Measurements from ENCODE around the gene PDPR.
"Not testable (repeated sequence)": the region's sequence is repeated elsewhere in the genome, so short reads cannot be mapped to it uniquely, and the experiment has no call there.

PDPR gene

DNA sequence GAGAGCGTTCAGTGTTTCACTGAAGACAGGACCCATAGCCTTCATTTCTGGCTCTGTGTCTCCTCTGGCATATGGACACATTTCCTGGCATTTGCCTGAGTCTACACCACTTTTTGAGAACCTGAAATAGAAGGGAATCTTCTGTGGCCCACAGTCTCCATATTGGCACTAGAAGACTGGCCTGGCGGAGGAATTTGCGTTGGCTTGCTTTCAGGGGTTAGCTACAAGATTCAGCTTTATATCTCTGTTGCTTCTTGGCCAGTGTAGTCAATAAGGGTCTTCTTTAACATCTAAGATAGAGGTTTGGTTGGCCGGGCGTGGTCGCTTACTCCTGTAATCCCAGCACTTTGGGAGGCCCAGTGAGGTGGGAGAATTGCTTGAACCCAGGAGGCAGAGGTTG is 46.7 kb downstream of the PDPR start:
- in situ Hi-C loops (cut with HindIII; ENCODE audit: low sequenced_read_pairs) = no loop called here

DNA sequence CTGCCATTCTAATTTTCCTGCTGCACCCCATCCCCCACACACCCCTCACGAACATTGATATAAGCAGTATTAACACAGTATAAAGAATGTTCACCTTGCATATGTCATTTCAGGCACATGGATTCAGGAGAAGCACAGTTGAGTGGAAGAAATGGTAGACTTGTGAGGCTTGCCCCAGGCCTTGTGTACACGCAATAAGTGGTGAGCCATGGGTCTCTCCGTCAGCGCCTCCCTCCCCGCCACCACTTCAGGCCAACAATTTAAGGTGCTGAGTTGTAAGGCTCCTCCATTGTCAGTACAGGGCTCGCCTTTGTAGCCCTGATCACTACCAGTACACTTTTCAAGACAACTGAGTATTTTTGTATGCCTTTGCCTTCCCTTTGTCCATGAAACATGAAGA is 47.2 kb downstream of the PDPR start:
- in situ Hi-C loops (cut with HindIII; ENCODE audit: low sequenced_read_pairs) = no loop called here

DNA sequence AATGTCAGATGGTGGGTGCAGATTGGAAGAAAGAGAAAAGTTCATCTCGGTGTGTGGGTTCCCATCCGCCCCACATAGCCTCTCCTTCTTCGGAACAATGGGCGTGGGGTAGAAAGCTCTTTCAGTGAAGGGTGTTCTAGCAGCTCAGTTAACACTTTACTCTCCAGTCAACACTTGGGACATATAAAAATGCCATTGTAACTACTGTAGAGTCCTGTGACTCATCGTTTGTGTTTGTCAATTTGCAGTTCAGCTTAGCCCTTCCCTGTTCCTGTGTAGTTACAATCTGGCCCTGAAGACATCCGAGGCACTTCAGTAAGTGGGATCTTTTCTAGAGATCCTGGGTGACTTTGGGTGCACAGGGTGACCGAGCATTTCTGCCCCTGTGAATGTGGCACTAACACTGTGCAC is 47.9 kb downstream of the PDPR start:
- in situ Hi-C loops (cut with HindIII; ENCODE audit: low sequenced_read_pairs) = no loop called here

DNA sequence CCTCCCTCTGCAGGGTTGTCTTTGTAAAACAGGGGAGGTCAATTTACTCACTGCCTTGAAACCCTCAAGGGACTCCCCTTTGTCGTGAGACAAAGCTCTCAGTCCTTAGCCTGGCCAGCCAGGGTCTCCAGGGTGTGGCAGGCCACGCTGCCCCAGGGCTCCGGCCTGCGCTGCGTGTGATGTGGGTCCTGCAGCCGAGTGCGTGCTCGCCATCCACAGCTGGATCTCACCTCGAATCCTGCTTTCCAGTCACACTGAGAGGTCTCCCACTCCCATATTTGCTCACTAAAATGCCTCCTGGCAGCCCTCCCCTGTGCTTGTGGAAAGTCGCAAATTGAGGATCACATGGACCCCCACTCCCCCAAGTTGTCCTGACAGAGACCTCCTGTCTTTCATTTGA is 49.5 kb downstream of the PDPR start:
- in situ Hi-C loops (cut with HindIII; ENCODE audit: low sequenced_read_pairs) = no loop called here

DNA sequence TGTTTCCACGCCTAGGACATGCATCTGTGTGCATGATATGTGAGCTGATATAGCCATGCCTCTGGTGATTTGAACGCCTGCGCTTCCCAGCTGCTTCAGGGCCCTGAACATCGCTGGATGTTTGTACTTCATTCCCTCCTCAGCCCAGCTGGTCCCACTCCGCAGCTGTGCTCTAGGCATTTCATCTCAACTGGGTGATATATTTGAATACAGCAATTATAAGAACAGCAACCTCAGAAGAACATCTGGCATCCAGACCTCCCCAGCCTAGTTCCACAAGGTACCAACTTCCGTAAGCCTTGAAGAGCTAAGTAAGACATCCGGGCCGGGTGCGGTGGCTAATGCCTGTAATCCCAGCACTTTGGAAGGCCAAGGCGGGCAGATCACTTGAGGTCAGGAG is 52.6 kb downstream of the PDPR start:
- in situ Hi-C loops (cut with HindIII; ENCODE audit: low sequenced_read_pairs) = not testable (repeated sequence)

DNA sequence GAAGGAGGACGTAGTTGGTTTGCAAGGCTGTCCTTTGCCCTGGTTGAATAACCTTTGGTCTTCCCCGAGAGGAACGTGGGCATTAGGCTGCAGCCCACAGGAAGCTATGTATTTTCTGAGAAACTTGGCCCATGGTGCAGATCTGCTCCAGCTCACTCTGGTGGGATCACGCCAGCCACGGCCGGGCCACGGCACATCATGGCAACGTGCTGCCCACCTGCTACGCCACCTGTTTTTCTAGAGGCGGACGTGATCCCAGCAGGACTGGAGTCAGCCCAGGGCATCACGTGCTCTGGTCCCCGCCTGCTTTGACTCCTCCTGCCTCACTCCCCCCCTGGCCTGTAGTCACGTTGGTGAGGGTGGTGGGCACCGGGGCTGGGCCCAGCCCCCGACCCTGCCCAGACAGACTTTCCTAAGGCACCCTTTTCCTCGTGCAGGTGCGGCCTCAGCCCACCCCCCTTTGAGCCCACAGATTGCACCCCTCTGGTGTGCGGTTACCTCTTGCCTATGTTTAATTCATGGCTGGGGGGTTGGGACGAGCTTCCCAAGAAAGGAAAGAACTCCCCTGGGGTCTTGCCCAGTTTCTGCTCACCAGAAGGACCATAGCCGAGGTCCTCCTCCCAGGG is 59.2 kb downstream of the PDPR start, which contains the start of gene CLEC18C:
Gene CLEC18C (plus strand): TSS at position 576 of the 626 bp plus-strand sequence. CDS start 492 bp downstream, outside the sequence.
- in situ Hi-C loops (cut with HindIII; ENCODE audit: low sequenced_read_pairs) = not testable (repeated sequence)

DNA sequence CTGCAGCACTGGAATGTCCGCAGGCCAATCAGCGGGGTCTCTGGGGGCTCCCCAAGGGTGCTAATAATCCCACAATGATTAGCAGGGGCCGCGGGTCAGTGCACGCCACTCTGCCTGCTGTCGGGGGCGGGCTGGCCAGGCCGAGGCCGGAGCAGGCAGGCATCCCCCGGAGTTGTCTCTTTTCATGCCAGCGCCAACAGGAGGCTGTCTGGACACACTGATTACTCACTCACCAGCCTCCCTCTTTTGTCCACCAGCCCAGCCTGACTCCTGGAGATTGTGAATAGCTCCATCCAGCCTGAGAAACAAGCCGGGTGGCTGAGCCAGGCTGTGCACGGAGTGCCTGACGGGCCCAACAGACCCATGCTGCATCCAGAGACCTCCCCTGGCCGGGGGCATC is 59.8 kb downstream of the PDPR start:
- in situ Hi-C loops (cut with HindIII; ENCODE audit: low sequenced_read_pairs) = not testable (repeated sequence)

DNA sequence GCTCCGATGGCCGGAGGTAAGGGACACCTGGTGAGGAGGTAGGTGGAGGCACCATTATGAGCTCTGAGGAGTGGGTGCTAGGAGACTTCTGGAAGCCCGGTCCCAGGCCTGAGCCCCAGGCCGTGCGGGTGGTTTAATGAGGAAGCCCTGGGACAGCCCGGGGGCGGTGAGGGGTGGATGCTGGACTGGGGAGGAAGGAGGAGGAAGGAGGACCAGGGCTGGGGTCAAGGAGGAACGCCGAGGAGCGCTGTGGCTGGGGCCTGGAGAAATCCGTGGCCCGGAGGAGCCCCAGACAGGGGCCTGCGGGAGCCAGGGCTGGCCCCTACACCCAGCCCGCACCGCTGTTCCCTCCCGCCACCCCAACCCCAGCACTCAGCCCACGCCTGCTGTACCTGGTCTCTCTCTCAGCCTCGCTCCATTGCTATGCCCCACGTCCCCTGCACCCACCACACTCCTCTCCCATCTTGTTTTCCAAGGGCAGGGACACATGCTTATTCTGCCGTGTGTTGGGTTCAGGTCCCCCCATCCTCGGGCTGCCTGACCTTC is 60.3 kb downstream of the PDPR start:
- in situ Hi-C loops (cut with HindIII; ENCODE audit: low sequenced_read_pairs) = not testable (repeated sequence)

DNA sequence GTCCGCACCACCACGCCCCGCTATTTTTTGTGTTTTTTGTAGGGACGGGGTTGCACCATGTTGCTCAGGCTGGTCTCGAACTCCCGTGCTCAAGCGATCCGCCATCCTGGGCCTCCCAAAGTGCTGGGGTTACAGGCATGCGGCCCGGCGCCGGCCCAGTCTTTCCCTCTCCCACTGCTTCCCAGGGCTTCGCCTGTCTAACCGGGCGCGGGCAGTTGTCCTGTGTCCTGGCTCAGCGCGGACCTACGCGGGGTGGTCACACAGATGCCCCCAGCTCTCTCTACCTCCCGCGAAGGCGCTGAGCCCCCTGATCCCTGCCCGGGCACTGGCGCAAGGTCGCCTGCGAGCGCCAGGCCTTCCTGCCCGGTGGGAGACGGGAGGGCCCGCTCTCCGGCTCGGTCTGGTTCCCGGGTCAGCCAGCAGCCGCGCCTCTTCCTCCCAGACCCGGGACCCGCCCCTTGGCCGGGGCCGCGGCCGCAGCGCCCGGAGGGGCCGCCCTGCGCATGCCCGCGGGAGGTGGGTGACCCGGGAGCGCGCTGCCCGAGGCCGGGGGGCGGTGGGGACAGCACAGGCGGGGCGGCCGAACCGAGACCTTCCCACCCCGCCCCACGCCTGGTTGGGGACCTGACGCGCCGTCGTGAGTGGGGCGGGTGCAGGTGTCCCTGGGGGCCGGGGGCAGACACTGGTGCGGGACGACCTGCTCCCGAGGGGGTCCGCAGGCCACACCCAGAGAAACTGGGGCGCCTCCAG is 73.9 kb downstream of the PDPR start:
- in situ Hi-C loops (cut with HindIII; ENCODE audit: low sequenced_read_pairs) = not testable (repeated sequence)

DNA sequence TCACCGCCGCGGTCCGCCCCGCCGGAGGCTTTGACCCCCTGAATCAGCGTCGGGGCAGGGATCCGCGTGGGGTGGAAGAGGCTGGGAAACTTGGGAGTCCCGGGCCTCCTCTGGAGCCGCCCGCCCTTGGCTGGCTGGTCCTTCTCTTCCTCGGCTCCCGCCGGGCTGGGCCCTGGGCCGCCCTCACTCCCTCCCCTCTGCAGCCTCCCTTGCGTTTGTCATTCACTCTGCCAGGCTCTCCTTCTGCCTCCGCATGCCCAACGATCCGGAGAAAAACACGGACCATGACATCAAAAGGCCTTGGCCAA is 74.4 kb downstream of the PDPR start:
- in situ Hi-C loops (cut with HindIII; ENCODE audit: low sequenced_read_pairs) = not testable (repeated sequence)

DNA sequence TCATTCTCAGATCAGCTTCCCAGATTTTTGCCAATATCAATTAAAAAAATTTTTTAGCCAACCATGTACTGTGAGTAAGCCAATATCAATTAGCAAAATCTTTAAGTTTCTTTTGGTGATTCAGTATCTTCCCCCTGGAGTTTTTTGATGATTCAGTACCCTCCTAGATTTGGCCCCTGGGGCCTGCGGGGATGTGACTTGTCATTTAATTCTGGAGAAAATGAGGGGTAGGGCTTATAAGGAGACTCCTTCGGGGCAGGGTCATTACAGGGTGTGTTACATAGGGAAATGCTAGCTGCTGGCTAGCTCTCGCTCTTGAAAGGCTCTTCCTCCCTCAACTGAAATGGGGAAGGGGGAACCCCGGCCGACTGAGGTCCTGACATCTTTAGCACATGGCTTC is 76.4 kb downstream of the PDPR start:
- in situ Hi-C loops (cut with HindIII; ENCODE audit: low sequenced_read_pairs) = not testable (repeated sequence)

DNA sequence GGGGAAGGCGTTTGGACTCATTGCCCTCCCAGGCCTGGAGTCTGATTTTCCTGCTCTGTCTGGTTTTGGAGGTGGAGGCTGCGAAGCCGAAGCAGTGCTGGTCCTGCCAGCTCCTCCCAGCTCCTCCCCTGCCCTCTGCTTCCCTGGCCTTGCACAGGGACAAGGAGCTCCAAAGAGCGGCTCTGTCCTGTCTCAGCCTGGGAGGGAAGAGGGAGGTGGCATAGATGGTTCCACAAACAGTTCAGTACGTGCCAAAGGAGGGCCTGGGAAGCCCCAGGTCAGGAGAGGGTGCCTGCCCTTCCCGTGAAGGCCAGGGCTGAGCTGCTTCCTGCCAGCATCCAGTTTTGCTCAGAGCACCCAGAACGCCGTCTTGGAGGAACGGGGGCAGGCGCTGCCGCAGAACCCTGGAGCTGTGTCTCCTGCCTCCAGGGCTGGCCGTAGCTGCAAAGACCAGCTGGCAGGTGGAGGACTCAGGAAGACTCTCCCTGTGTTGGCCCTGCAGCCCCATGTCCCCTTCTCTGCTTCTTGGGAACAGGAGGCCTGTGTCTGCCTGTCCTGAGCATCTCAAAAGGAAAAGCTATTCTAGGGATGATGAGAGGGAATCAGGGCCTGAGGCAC is 82.7 kb downstream of the PDPR start:
- in situ Hi-C loops (cut with HindIII; ENCODE audit: low sequenced_read_pairs) = not testable (repeated sequence)

DNA sequence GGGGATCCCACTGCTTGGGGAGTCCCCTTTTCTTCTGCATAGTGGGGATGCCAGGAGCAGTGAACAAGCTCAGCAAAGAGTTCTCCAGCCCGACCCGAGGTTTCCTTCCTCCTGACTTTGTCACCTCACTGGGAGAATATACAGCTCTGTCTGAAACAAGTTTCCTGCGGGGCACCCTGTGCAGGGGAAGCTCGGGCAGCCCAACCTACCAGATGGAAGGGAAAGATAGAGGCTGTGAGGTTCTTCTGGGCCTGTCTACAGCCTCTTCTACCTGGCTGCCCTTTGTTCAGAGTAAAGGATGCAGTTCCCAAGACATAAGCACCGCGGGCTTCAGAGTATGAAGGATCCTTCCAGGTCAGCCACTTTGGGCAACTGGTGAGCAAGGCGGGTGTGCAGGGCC is 83.5 kb downstream of the PDPR start:
- in situ Hi-C loops (cut with HindIII; ENCODE audit: low sequenced_read_pairs) = not testable (repeated sequence)

DNA sequence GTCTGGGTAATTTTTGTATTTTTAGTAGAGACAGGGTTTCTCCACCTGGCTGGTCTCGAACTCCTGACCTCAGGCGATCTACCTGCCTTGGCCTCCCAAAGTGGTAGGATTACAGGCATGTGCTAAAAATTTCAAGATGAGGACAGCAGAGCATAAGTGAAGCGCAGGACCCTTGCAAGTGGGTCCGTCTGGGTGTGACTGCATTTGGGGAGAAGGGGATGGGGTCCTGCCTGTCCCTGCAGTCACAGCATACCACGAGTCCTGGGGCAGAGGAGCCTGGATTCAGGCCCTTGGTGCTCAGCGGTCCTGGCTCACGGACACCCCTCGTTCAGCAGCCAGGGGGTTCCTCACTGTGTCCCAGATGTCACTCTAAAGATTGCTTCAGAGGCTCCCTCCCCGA is 84.1 kb downstream of the PDPR start:
- in situ Hi-C loops (cut with HindIII; ENCODE audit: low sequenced_read_pairs) = not testable (repeated sequence)

DNA sequence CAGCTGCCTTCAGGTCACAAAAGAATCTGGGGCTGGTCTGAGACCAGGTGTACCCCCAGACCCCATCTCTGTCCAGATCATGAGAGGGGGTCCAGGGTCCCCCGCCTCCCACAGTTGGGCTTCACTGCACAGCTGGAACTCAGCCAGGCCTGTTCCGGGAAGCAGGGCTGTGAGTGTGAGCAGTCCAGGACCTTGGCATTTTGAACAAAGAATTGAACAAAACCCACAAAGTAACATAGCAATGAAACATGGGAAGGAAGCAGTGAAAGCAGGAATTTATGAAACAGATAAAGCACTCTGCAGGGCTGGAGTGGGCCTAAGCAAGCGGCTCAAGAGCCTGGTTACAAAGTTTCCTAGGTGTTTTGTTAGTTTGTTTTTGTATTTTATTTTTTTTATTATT is 84.5 kb downstream of the PDPR start:
- in situ Hi-C loops (cut with HindIII; ENCODE audit: low sequenced_read_pairs) = not testable (repeated sequence)

DNA sequence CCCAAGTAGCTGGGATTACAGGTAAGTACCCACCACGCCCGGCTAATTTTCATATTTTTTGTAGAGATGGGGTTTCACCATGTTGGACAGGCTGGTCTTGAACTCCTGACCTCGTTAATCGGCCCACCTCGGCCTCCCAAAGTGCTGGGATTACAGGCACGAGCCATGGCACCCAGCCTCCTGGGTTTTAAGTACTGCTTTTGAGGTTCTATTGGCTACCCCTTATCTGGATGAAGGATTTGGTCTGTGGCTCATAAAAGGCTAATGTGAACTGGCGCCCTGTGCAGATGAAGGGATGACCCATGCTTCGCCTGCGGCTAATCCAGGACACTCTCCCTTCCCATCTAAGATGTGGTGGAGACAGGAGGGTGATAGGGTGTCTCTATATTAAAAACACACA is 85.0 kb downstream of the PDPR start:
- in situ Hi-C loops (cut with HindIII; ENCODE audit: low sequenced_read_pairs) = not testable (repeated sequence)

DNA sequence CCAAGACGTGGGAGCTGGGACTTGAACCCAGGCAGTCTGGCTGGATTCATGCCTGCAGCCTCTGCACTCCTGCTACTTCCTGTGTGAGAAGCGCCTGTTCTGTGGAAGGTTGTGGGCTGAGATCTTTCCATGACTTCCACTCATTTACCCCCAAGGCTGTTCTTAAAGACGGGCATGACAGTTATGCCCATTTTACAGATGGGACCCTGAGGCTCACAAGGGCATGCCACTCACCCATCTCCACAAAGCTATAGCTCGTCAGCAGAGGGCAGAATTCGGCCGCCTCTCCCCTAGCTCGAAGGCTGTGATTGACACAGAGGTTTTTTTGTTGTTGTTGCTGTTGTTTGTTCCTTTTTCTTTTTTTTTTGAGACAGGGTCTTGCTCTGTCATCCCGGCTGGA is 85.9 kb downstream of the PDPR start:
- in situ Hi-C loops (cut with HindIII; ENCODE audit: low sequenced_read_pairs) = not testable (repeated sequence)

DNA sequence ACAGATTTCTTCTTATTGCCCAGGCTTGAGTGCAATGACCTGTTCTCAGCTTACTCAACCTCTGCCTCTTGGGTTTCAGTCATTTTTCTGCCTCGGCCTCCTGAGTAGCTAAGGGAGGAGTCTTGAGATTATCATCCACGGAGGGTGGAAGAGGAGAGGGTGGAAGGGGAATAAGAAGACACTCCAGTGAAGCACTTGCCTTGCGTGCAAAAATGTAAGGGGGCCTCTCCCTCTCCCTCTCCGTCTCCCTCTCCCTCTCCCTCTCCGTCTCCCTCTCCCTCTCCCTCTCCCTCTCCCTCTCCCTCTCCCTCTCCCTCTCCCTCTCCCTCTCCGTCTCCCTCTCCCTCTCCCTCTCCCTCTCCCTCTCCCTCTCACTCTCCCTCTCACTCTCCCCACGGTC is 89.4 kb downstream of the PDPR start:
- in situ Hi-C loops (cut with HindIII; ENCODE audit: low sequenced_read_pairs) = not testable (repeated sequence)

DNA sequence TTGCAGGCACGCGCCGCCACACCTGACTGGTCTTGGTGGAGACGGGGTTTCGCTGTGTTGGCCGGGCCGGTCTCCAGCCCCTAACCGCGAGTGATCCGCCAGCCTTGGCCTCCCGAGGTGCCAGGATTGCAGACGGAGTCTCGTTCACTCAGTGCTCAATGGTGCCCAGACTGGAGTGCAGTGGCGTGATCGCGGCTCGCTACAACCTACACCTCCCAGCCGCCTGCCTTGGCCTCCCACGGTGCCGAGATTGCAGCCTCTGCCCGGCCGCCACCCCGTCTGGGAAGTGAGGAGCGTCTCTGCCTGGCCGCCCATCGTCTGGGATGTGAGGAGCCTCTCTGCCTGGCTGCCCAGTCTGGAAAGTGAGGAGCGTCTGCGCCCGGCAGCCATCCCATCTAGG is 89.9 kb downstream of the PDPR start:
- in situ Hi-C loops (cut with HindIII; ENCODE audit: low sequenced_read_pairs) = not testable (repeated sequence)

DNA sequence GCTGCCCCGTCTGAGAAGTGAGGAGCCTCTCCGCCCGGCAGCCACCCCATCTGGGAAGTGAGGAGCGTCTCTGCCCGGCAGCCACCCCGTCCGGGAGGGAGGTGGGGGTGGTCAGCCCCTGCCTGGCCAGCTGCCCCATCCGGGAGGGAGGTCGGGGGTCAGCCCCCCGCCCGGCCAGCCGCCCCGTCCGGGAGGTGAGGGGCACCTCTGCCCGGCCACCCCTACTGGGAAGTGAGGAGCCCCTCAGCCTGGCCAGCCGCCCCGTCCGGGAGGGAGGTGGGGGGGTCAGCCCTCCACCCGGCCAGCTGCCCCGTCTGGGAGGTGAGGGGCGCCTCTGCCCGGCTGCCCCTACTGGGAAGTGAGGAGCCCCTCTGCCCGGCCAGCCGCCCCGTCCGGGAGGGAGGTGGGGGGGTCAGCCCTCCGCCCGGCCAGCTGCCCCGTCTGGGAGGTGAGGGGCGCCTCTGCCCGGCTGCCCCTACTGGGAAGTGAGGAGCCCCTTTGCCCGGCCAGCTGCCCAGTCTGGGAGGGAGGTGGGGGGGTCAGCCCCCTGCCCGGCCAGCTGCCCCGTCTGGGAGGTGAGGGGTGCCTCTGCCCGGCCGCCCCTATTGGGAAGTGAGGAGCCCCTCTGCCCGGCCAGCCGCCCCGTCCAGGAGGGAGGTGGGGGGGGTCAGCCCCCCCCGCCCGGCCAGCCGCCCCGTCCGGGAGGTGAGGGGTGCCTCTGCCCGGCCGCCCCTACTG is 90.7 kb downstream of the PDPR start:
- in situ Hi-C loops (cut with HindIII; ENCODE audit: low sequenced_read_pairs) = not testable (repeated sequence)

DNA sequence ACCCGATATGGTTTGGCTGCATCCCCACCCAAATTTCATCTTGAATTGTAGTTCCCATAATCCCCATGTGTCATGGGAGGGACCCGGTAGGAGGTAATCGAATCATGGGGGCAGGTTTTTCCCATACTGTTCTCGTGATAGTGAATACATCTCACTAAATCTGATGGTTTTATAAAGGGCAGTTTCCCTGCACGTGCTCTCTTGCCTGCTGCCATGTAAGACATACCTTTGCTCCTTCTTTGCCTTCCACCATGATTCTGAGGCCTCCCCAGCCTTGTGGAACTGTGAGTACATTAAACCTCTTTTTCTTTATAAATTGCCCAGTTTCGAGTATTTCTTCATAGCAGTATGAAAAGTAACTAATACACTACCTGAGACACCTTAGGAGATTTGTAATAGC is 92.2 kb downstream of the PDPR start:
- in situ Hi-C loops (cut with HindIII; ENCODE audit: low sequenced_read_pairs) = not testable (repeated sequence)
